ENCODE measurements around the gene B3GALT4. TPM values are rescaled to one million over a fixed set of nuclear protein-coding genes. Genes with fewer than 3 reads are reported as not detected.
A peak's percentile ranks its signal among the peaks of the same experiment; 100 is the strongest.

Gene B3GALT4
- total and polyA plus RNA-seq, 2 of the 13 experiments (the other 11 are each of a cell fraction or from before 2014, with no cell fraction given): 0.04 to 0.27 TPM

GRCh38 chr6:33312361-33313104 is 35.6 kb downstream of the B3GALT4 start (continued):
- TF ChIP-seq NRL (CRISPR knock-in tag; IDR thresholded peaks at IDR 0.05; ENCODE audit: borderline replicate concordance): 0 out of 2 replicates have a peak, but pooled peaks have one; percentile 29
- TF ChIP-seq ZFP1 (CRISPR knock-in tag; IDR thresholded peaks at IDR 0.05): no peak
- TF ChIP-seq POLR2AphosphoS5 (IDR thresholded peaks at IDR 0.05; ENCODE audit: low read depth, low read length): no peak; the same call in 1 of the 2 replicates
- TF ChIP-seq TRIM24 (CRISPR knock-in tag; IDR thresholded peaks at IDR 0.05): no peak
- no peak for TF ChIP-seq NPAS2 (CRISPR knock-in tag; IDR thresholded peaks at IDR 0.05; ENCODE audit: borderline replicate concordance)
- TF ChIP-seq ZNF878 (CRISPR knock-in tag; IDR thresholded peaks at IDR 0.05): no peak
- TF ChIP-seq SMAD1 (CRISPR knock-in tag; IDR thresholded peaks at IDR 0.05; ENCODE audit: borderline replicate concordance, low read depth): no peak
- 0 out of 2 replicates have a peak, but pooled peaks have one; percentile 22 for TF ChIP-seq CEBPG (CRISPR knock-in tag; IDR thresholded peaks at IDR 0.05)
- TF ChIP-seq ARNT2 (CRISPR knock-in tag; IDR thresholded peaks at IDR 0.05; ENCODE audit: low read depth): no peak
- TF ChIP-seq ELF4 (CRISPR knock-in tag; IDR thresholded peaks at IDR 0.05; ENCODE audit: borderline replicate concordance): no peak
- TF ChIP-seq HMGXB4 (CRISPR knock-in tag; IDR thresholded peaks at IDR 0.05; ENCODE audit: borderline replicate concordance in 1 of 2, low read depth in 1 of 2): peak; percentile 48 to 59; a peak in 3 of 4 replicates
- no peak for TF ChIP-seq MLX (CRISPR knock-in tag; IDR thresholded peaks at IDR 0.05)
- no peak; the same call in 1 of the 2 replicates for TF ChIP-seq ZMAT3 (CRISPR knock-in tag; conservative IDR thresholded peaks at IDR 0.05)
- no peak for TF ChIP-seq ZNF761 (CRISPR knock-in tag; conservative IDR thresholded peaks at IDR 0.05)
- TF ChIP-seq ASH2L (IDR thresholded peaks at IDR 0.05; ENCODE audit: insufficient read length, low read depth, low read length): no peak
- no peak for TF ChIP-seq ZNF883 (CRISPR knock-in tag; IDR thresholded peaks at IDR 0.05; ENCODE audit: not compliant biosample characterization)
- 0 out of 2 replicates have a peak, but pooled peaks have one; percentile 33 for TF ChIP-seq TSC22D2 (CRISPR knock-in tag; IDR thresholded peaks at IDR 0.05; ENCODE audit: borderline replicate concordance)
- no peak for TF ChIP-seq PAF1 (CRISPR knock-in tag; IDR thresholded peaks at IDR 0.05)
- TF ChIP-seq CC2D1A (CRISPR knock-in tag; IDR thresholded peaks at IDR 0.05): no peak
- TF ChIP-seq ZNF224 (CRISPR knock-in tag; IDR thresholded peaks at IDR 0.05): no peak; the same call in 1 of the 2 replicates
- no peak; the same call in 1 of the 2 replicates for TF ChIP-seq ZNF766 (CRISPR knock-in tag; IDR thresholded peaks at IDR 0.05; ENCODE audit: borderline replicate concordance)
- 0 out of 2 replicates have a peak, but pooled peaks have one; percentile 13 for TF ChIP-seq DR1 (CRISPR knock-in tag; IDR thresholded peaks at IDR 0.05)
- no peak for TF ChIP-seq PTBP1 (IDR thresholded peaks at IDR 0.05; ENCODE audit: low read depth, low read length, poor library complexity, severe bottlenecking)
- 0 out of 2 replicates have a peak, but pooled peaks have one; percentile 31 for TF ChIP-seq PCBP1 (IDR thresholded peaks at IDR 0.05; ENCODE audit: borderline replicate concordance, low read depth, low read length)
- no peak for TF ChIP-seq ZZZ3 (CRISPR knock-in tag; IDR thresholded peaks at IDR 0.05; ENCODE audit: borderline replicate concordance)
- no peak for TF ChIP-seq YEATS4 (CRISPR knock-in tag; IDR thresholded peaks at IDR 0.05; ENCODE audit: borderline replicate concordance)
